Fibroblast of pulmonary artery (primary cell): ENCODE results near the gene ASXL3.

Experiments used
- DNase-seq: peaks from one replicate; pipeline ENCODE4 v3.0.0-alpha.2; 2010; ENCODE audit warnings: low read depth
- H3K4me3 ChIP-seq: replicated peaks from 2 replicates; pipeline ENCODE4 v1.5.1; 2011; ENCODE audit warnings: low read depth, mild to moderate bottlenecking, control low read depth, low read length, moderate library complexity
- TF ChIP-seq, protein P1 (sequence below): IDR thresholded peaks from 2 replicates; pipeline ENCODE4 v1.5.1; 2011; ENCODE audit warnings: mild to moderate bottlenecking, control low read depth, low read length, inconsistent platforms; ENCODE audit errors: missing control alignments

Gene ASXL3

DNA sequence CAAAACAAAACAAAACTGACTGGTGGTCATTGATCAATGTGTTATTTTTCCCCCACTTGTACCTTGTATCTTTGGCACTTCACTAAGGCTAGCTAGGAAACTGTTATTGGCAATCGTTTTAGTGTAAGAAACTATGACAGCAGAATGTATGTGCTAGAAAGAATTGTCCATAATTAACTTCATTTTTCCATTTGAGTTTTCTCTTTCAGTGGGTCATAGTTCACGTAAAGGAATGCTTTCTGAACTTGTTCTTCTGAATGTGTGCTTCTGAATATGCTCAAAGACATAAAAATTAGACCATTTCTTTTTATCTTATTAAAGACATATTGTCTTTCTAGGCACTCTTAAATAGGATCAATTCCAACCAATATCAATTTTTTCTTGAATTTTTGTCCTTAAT, 132.2 kb downstream of the ASXL3 start:
- TF ChIP-seq, protein P1, sequence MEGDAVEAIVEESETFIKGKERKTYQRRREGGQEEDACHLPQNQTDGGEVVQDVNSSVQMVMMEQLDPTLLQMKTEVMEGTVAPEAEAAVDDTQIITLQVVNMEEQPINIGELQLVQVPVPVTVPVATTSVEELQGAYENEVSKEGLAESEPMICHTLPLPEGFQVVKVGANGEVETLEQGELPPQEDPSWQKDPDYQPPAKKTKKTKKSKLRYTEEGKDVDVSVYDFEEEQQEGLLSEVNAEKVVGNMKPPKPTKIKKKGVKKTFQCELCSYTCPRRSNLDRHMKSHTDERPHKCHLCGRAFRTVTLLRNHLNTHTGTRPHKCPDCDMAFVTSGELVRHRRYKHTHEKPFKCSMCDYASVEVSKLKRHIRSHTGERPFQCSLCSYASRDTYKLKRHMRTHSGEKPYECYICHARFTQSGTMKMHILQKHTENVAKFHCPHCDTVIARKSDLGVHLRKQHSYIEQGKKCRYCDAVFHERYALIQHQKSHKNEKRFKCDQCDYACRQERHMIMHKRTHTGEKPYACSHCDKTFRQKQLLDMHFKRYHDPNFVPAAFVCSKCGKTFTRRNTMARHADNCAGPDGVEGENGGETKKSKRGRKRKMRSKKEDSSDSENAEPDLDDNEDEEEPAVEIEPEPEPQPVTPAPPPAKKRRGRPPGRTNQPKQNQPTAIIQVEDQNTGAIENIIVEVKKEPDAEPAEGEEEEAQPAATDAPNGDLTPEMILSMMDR = no peak
- DNase-seq = no peak
- no peak overlapping the region for H3K4me3 ChIP-seq

DNA sequence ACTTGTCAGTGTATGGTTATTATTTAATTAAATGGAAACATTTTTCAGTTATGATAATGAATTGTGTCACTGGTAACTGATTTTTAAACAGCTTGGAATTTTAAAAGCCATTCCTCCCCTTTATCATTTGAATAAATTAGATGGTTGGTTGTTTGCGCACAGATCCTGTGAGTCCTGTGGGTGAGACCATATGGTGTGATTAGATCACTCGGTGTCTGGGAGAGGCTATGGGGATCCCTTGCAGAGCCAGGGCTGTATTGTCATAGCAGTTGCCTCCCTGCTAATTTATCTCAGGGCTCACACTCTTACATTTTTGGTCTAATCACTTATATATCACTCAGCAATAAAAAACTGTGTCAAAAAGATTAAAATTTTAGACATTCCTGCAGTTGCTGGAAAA, 133.5 kb downstream of the ASXL3 start:
- TF ChIP-seq, protein P1 = no peak
- no peak for DNase-seq
- H3K4me3 ChIP-seq = no peak overlapping the region

DNA sequence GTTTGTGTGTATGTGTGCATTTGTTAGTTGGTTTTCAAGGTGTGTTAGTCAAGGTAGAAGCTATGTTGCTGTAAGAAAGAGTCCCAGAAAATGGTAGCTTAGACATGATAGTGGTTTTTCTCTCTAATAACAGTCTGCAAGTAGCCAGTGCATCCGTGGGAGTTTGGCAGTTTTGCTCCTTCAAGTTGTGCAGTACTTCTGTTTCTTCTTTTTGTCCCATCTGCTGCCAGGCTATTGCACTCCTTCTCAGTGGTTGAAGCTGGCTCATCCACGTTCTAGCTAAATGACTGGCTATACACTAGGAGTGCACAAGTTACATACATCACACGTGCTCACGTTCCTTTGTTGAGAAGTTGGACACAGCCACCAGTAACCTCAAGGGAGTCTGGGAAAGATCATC, 134.7 kb downstream of the ASXL3 start:
- TF ChIP-seq, protein P1 = no peak
- no peak for DNase-seq
- H3K4me3 ChIP-seq = no peak overlapping the region

DNA sequence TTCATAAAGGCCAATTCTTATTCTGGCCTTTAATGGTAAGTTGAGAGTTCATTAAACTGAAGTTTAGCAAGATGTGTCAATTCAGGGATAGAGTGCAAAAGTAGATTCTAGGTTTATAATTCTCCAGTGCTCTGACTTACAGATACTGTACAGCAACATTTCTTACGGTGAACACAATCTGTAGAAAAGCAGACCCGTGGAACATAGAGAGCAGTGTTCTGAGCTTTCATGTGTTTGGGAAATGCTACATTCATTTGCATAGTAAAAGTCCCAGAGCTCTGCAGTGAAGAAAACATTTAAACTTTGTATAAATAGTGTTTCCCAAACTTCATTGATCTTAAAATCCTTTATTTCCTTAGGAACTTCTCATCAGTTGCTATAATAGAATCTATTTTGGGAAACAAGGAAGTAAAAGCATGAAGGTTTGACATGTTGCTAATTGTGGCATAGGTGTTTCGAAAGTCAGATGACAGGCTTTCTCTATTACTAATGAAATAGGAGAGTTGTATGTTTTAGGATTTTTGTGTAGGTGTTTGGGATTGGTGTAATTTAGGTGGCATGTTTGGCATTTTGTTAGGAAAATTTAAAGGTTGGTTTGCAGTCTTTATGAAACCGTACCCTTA, 138.2 kb downstream of the ASXL3 start:
- TF ChIP-seq, protein P1 = no peak
- no peak overlapping the region for H3K4me3 ChIP-seq
- DNase-seq = no peak

DNA sequence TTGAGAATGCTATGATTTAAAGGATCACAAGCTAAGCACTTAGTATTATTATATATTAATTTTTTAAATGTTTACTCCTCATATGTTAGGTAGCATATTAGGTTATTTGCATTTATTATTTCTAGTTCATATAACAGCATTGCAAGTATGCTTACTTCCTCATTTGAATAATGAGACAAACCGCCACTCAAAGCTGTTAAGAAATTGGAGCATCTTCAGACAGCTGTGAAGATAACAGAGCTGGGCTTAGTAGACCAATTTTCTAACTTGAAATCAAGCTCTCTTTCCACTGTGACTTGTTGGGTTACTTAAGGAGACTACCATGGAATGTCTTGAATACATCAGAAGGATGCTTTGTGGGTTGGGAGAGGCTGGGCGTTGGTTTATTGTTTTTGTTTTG, 139.3 kb downstream of the ASXL3 start:
- TF ChIP-seq, protein P1 = no peak
- DNase-seq = no peak
- no peak overlapping the region for H3K4me3 ChIP-seq

DNA sequence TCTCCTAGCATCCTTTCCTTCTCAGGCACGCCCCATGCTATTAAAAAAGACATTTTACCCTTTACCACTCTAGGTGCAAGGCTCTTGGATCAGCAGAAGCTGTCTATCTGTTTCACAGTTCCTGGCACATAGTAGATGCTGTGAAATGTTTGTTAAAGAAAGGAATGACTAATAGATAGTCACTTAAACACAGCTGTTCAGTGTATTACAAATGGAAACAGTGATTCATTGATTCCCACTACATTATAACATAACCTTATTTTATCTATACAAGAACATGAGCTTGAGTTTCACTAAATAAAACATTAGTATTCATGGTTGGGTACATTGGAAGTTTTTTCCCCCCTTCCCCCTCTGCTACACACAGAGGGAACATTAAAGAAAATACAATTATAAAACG, 142.1 kb downstream of the ASXL3 start:
- no peak overlapping the region for H3K4me3 ChIP-seq
- TF ChIP-seq, protein P1 = no peak
- peak; percentile 52 for DNase-seq

DNA sequence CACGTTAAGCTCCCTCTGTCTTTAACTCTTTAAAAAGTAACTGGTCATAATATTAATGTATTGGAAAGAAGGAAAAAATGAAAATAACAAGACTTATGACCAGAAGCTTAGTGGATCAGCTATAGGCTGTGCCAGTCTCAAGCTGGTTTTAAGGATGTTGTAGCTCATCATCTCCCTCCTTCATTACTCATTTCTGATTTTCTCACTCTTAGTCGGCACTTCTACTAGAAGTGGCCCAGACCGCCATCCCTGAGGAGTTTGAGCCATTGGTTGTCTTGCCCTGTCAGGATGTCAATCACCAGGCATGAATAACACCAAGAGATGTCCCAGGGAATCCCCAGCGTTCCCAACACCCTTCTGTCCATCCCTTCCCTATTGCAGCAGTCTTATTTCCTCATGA, 151.5 kb downstream of the ASXL3 start:
- H3K4me3 ChIP-seq = no peak overlapping the region
- no peak for DNase-seq
- TF ChIP-seq, protein P1 = no peak
